H1 (cell line): ENCODE data around the gene DPH5. TPM values are rescaled to one million over a fixed set of nuclear protein-coding genes. Genes with fewer than 3 reads are reported as not detected.

Source experiments
- CTCF ChIA-PET: fragments of 300-600 bp; sonication (Branson Sonifier 250); formaldehyde crosslinking; loops from one replicate; lab custom pipeline; 2021; ENCODE audit not compliant: partially characterized antibody; lab: Charles Lee
- POLR2A ChIA-PET: fragments of 300-600 bp; sonication (Branson Sonifier 250); formaldehyde crosslinking; loops from one replicate; lab custom pipeline; 2021; ENCODE audit warnings: inconsistent platforms; ENCODE audit not compliant: partially characterized antibody; lab: Charles Lee
- DNase-seq, 2 experiments: peaks; one replicate each; pipeline versions ENCODE4 v3.0.0 to v3.0.0-alpha.2; 2010 to 2022; ENCODE audit warnings: low spot score in 2 of 2, low read depth in 1 of 2, mixed read lengths in 1 of 2
- FAIRE-seq: peaks from 2 replicates; lab custom pipeline; 2011; peaks lifted over from hg19 to GRCh38; lab: Jason Lieb, UNC
- H2AFZ ChIP-seq: 2 replicates; pipeline ENCODE4 v1.8.1; 2012; ENCODE audit warnings: low read length, inconsistent platforms
- H2AK5ac ChIP-seq: 2 replicates; pipeline ENCODE4 v1.6.1; 2013; ENCODE audit warnings: low read depth, low read length
- H2BK120ac ChIP-seq: replicated peaks from 2 replicates; pipeline ENCODE3; 2013; ENCODE audit warnings: low read depth, low read length, inconsistent platforms
- H2BK12ac ChIP-seq: 2 replicates; pipeline ENCODE4 v1.6.1; 2013; ENCODE audit warnings: low read depth, low read length
- H2BK15ac ChIP-seq: 2 replicates; pipeline ENCODE4 v1.6.1; 2013; ENCODE audit warnings: low read length
- H2BK20ac ChIP-seq: 2 replicates; pipeline ENCODE4 v1.6.1; 2013; ENCODE audit warnings: low read length
- H2BK5ac ChIP-seq: 2 replicates; pipeline ENCODE4 v1.6.1; 2013; ENCODE audit warnings: low read depth, low read length
- H3K14ac ChIP-seq: 2 replicates; pipeline ENCODE4 v1.6.1; 2013; ENCODE audit warnings: inconsistent platforms; ENCODE audit not compliant: insufficient read length
- H3K18ac ChIP-seq: 2 replicates; pipeline ENCODE4 v1.6.1; 2013; ENCODE audit warnings: low read length; ENCODE audit errors: extremely low read depth
- H3K23ac ChIP-seq: 2 replicates; pipeline ENCODE4 v1.6.1; 2013; ENCODE audit warnings: inconsistent platforms; ENCODE audit not compliant: insufficient read length
- H3K23me2 ChIP-seq: 2 replicates; pipeline ENCODE4 v1.6.1; 2013; ENCODE audit warnings: low read depth, low read length
- H3K27ac ChIP-seq: 2 replicates; pipeline ENCODE4 v1.6.1; 2011; ENCODE audit warnings: low read depth, low read length, inconsistent platforms
- H3K27me3 ChIP-seq, 4 experiments: replicated peaks in 1 of 4; 1 replicate in 1 of 4; 2 replicates in 3 of 4; pipeline versions ENCODE4 v1.6.1 to v1.8.1; 2011 to 2013; ENCODE audit warnings: low read length in 3 of 4, mild to moderate bottlenecking in 3 of 4, inconsistent platforms in 2 of 4, mixed read lengths in 2 of 4, moderate library complexity in 1 of 4; ENCODE audit not compliant: control insufficient read depth in 3 of 4, insufficient read depth in 3 of 4; ENCODE audit errors: extremely low read depth in 1 of 4
- H3K36me3 ChIP-seq, 4 experiments: 2 replicates each; pipeline versions ENCODE4 v1.6.1 to v1.8.1; 2011 to 2013; ENCODE audit warnings: mild to moderate bottlenecking in 4 of 4, low read length in 3 of 4, moderate library complexity in 2 of 4, control low read depth in 1 of 4, inconsistent platforms in 1 of 4; ENCODE audit not compliant: insufficient read depth in 4 of 4, control insufficient read depth in 2 of 4
- H3K4ac ChIP-seq: replicated peaks from 2 replicates; pipeline ENCODE3; 2013; ENCODE audit warnings: low read length, low read depth, mixed read lengths, inconsistent platforms; ENCODE audit not compliant: insufficient read length
- H3K4me1 ChIP-seq, 4 experiments: replicated peaks in 1 of 4; 1 replicate in 1 of 4; 2 replicates in 3 of 4; pipeline versions ENCODE4 v1.6.1 to v1.8.1; 2011 to 2013; ENCODE audit warnings: low read length in 3 of 4, inconsistent platforms in 2 of 4, mixed read lengths in 1 of 4; ENCODE audit not compliant: insufficient read depth in 4 of 4, control insufficient read depth in 3 of 4
- H3K4me2 ChIP-seq, 2 experiments: 2 replicates each; pipeline versions ENCODE4 v1.6.1 to v1.8.1; 2011 to 2013; ENCODE audit warnings: low read depth in 2 of 2, low read length in 2 of 2, control low read depth in 1 of 2, inconsistent platforms in 1 of 2, mild to moderate bottlenecking in 1 of 2; ENCODE audit not compliant: insufficient read depth in 1 of 2
- H3K4me3 ChIP-seq, 4 experiments: fragments of 200-600, 300-600 bp in 1 of 4; sonication (generic), shearing (Covaris generic), sonication (Bioruptor Twin) in 1 of 4; 2 replicates each; pipeline versions ENCODE4 v1.5.1 to v1.8.1; 2011 to 2016; ENCODE audit warnings: low read length in 4 of 4, low read depth in 3 of 4, control low read depth in 2 of 4, inconsistent platforms in 2 of 4, mild to moderate bottlenecking in 2 of 4, mixed read lengths in 1 of 4, moderate library complexity in 1 of 4; ENCODE audit not compliant: insufficient read depth in 2 of 4; ENCODE audit errors: extremely low read depth in 1 of 4
- H3K56ac ChIP-seq: replicated peaks from 2 replicates; pipeline ENCODE3; 2013; ENCODE audit warnings: low read depth, mild to moderate bottlenecking, mixed read lengths, low read length, inconsistent platforms; ENCODE audit not compliant: insufficient read length
- H3K79me1 ChIP-seq: 2 replicates; pipeline ENCODE4 v1.6.1; 2013; ENCODE audit warnings: low read depth, low read length, control low read depth
- H3K79me2 ChIP-seq, 2 experiments: 2 replicates each; pipeline versions ENCODE4 v1.6.1 to v1.8.1; 2012 to 2013; ENCODE audit warnings: low read length in 2 of 2, mild to moderate bottlenecking in 2 of 2, inconsistent platforms in 1 of 2; ENCODE audit not compliant: insufficient read depth in 2 of 2, control insufficient read depth in 1 of 2
- H3K9ac ChIP-seq, 4 experiments: replicated peaks in 1 of 4; 1 replicate in 1 of 4; 2 replicates in 3 of 4; pipeline versions ENCODE4 v1.6.1 to v1.8.1; 2011 to 2013; ENCODE audit warnings: low read depth in 3 of 4, low read length in 3 of 4, control low read depth in 2 of 4, mild to moderate bottlenecking in 2 of 4, moderate library complexity in 2 of 4, inconsistent platforms in 1 of 4; ENCODE audit errors: extremely low read depth in 1 of 4
- H3K9me3 ChIP-seq, 2 experiments: 2 replicates each; pipeline versions ENCODE4 v1.6.1 to v1.8.1; 2012 to 2013; ENCODE audit warnings: mild to moderate bottlenecking in 2 of 2, moderate library complexity in 2 of 2, control low read depth in 1 of 2, inconsistent platforms in 1 of 2, low read depth in 1 of 2, low read length in 1 of 2, mixed read lengths in 1 of 2; ENCODE audit not compliant: insufficient read depth in 2 of 2
- H4K20me1 ChIP-seq, 2 experiments: replicated peaks in 1 of 2; 2 replicates each; pipeline versions ENCODE3 to v1.8.1; 2011 to 2013; ENCODE audit warnings: inconsistent platforms in 2 of 2, low read length in 2 of 2, mild to moderate bottlenecking in 1 of 2; ENCODE audit not compliant: insufficient read depth in 2 of 2, control insufficient read depth in 1 of 2
- H4K5ac ChIP-seq: 2 replicates; pipeline ENCODE4 v1.6.1; 2013; ENCODE audit warnings: low read length, low read depth, mixed read lengths, inconsistent platforms; ENCODE audit not compliant: insufficient read length
- H4K8ac ChIP-seq: 2 replicates; pipeline ENCODE4 v1.8.0; 2013; ENCODE audit warnings: mild to moderate bottlenecking, moderate library complexity, low read length, inconsistent platforms; ENCODE audit not compliant: insufficient read depth; ENCODE audit errors: extremely low read depth
- H4K91ac ChIP-seq: replicated peaks from 2 replicates; pipeline ENCODE3; 2013; ENCODE audit warnings: low read length, mixed read lengths, inconsistent platforms; ENCODE audit not compliant: insufficient read length
- ATF2 ChIP-seq: IDR thresholded peaks from 2 replicates; pipeline ENCODE4 v1.6.1; 2012; ENCODE audit warnings: low read length, inconsistent platforms
- BCL11A ChIP-seq, 2 experiments: IDR thresholded peaks; one replicate each; pipeline ENCODE4 v1.6.1; 2011; ENCODE audit warnings: low read depth in 2 of 2, low read length in 2 of 2, mild to moderate bottlenecking in 2 of 2
- CEBPB ChIP-seq: IDR thresholded peaks from 2 replicates; pipeline ENCODE4 v1.6.1; 2012; ENCODE audit warnings: low read depth, low read length
- CHD1 ChIP-seq: IDR thresholded peaks from 2 replicates; pipeline ENCODE4 v1.6.1; 2012; ENCODE audit warnings: low read depth, low read length, improper control_type of control experiment
- EGR1 ChIP-seq: IDR thresholded peaks from 2 replicates; pipeline ENCODE4 v1.6.1; 2011; ENCODE audit warnings: low read depth, low read length, borderline replicate concordance
- KDM5A ChIP-seq: fragments of 200-600 bp; IDR thresholded peaks from 2 replicates; pipeline ENCODE4 v1.7.1; 2012; ENCODE audit warnings: mild to moderate bottlenecking, low read length, inconsistent platforms, mixed read lengths
- RFX5 ChIP-seq: IDR thresholded peaks from 2 replicates; pipeline ENCODE4 v1.6.1; 2011; ENCODE audit warnings: low read depth, low read length, improper control_type of control experiment, borderline replicate concordance
- SP4 ChIP-seq: IDR thresholded peaks from 2 replicates; pipeline ENCODE4 v1.6.1; 2012; ENCODE audit warnings: low read length, inconsistent platforms
- SRF ChIP-seq: IDR thresholded peaks from 2 replicates; pipeline ENCODE4 v1.6.1; 2011; ENCODE audit warnings: mild to moderate bottlenecking, low read depth, low read length, moderate library complexity
- TAF1 ChIP-seq: IDR thresholded peaks from 2 replicates; pipeline ENCODE4 v1.6.1; 2011; ENCODE audit warnings: mild to moderate bottlenecking, low read depth, low read length
- TBP ChIP-seq: IDR thresholded peaks from 2 replicates; pipeline ENCODE4 v1.6.1; 2011; ENCODE audit warnings: low read depth, low read length, improper control_type of control experiment
- TCF12 ChIP-seq: IDR thresholded peaks from 2 replicates; pipeline ENCODE4 v1.6.1; 2011; ENCODE audit warnings: low read depth, mild to moderate bottlenecking, low read length
- TEAD4 ChIP-seq: IDR thresholded peaks from 2 replicates; pipeline ENCODE4 v1.6.1; 2012; ENCODE audit warnings: low read depth, low read length, inconsistent platforms, mixed read lengths
- WGBS, 2 experiments: shearing (Covaris generic) in 1 of 2; methylation state at CpG; one replicate each; pipeline versions ENCODE4 v1.1.6 to v1.1.7; 2013 to 2015; ENCODE audit warnings: low lambda C conversion rate in 2 of 2, mixed read lengths in 2 of 2, inconsistent platforms in 1 of 2, low coverage in 1 of 2, missing lambda C conversion rate in 1 of 2; ENCODE audit not compliant: insufficient replicate concordance in 2 of 2, insufficient coverage in 1 of 2, insufficient read length in 1 of 2; ENCODE audit errors: extremely low coverage in 1 of 2, missing lambda C conversion rate in 1 of 2; 5-methylcytosine and 5-hydroxymethylcytosine counted together
- polyA plus RNA-seq, 7 experiments: library from polyadenylated mRNA; depleted of rRNA in 3 of 7; stranded (reverse) in 5 of 7; unstranded in 2 of 7; fragments of >200 nt in 5 of 7; fragments of 200-250 nt in 2 of 7; gene quantifications; 1 replicate in 5 of 7; 2 replicates in 1 of 7; 4 replicates in 1 of 7; pipeline versions ENCODE4 v1.2.1 to v1.2.3, GENCODE V29; 2011 to 2013; ENCODE audit warnings: missing spikeins in 2 of 7, mixed read lengths in 2 of 7
- total RNA-seq: library from RNA; stranded (reverse); fragmentation: NEBNext Ultra II Directional; extraction: Animal tissue kit (Norgen Biotek cat#: 25700); gene quantifications from 2 replicates; pipeline ENCODE4 v1.2.1, GENCODE V29; 2021

The DPH5 gene
- total and polyA plus RNA-seq, 2 of the 8 experiments (the other 6 are each of a cell fraction or from before 2014, with no cell fraction given), result 67.7 to 106 TPM

GRCh38 chr1:100960098-100960497 is 65.5 kb downstream of the DPH5 start:
- Histone ChIP-seq H2BK120ac (no peak overlapping the region), H2BK12ac (no peak overlapping the region), H3K36me3 (peaks cover 0 to 1% (median 0%) of the 10 kb centered on the region in 4 experiments; a peak in 1 of 8 replicates), H4K8ac (no peak overlapping the region), H3K23ac (no peak overlapping the region), H3K79me2 (no peaks in the 10 kb centered on the region), H4K91ac (no peak overlapping the region), H4K20me1 (no peaks in the 10 kb centered on the region), H3K14ac (no peak overlapping the region), H3K56ac (no peak overlapping the region), H4K5ac (no peak overlapping the region), H3K9ac (no peak overlapping the region), H3K4me3 (no peak overlapping the region), H3K4ac (no peak overlapping the region), H3K23me2 (no peaks in the 10 kb centered on the region), H3K27me3 (no peaks in the 10 kb centered on the region), H3K9me3 (no peaks in the 10 kb centered on the region), H2AFZ (no peak overlapping the region), H2BK5ac (no peak overlapping the region), H3K4me1 (no peaks in the 10 kb centered on the region), H2AK5ac (no peak overlapping the region), H3K27ac (no peak overlapping the region), H3K79me1 (no peaks in the 10 kb centered on the region), H2BK15ac (no peak overlapping the region), H2BK20ac (no peak overlapping the region), H3K4me2 (no peak overlapping the region), H3K18ac (no peak overlapping the region)
- DNase-seq, result no peak
- no peak for FAIRE-seq
- ChIA-PET POLR2A (interaction anchor here (1.6 kb wide), 1 partner anchor 9 kb away, joined by 4 read pairs; no protein-coding TSS in a partner anchor), CTCF (no interaction called here)
- WGBS, 2 experiments, result 89% methylated on average over 1 of the region's 1 CpG; no CpG with 5 or more reads in 1 of the 2 experiments
- TF ChIP-seq TAF1 (no peak), KDM5A (no peak), ATF2 (no peak), EGR1 (no peak), CHD1 (no peak), TCF12 (no peak), BCL11A (IDR thresholded peaks at IDR 0.05; ENCODE audit: low read depth in 2 of 2, low read length in 2 of 2) (no peak), TBP (no peak), SP4 (no peak), RFX5 (no peak), SRF (no peak), CEBPB (no peak), TEAD4 (no peak)
